Measurements from ENCODE around the gene LRRC10B. TPM values are rescaled to one million over a fixed set of nuclear protein-coding genes. Genes with fewer than 3 reads are reported as not detected.
A peak's percentile ranks its signal among the peaks of the same experiment; 100 is the strongest.

LRRC10B gene
- total and polyA plus RNA-seq, 3 experiments from 2014 or later: not detected

DNA sequence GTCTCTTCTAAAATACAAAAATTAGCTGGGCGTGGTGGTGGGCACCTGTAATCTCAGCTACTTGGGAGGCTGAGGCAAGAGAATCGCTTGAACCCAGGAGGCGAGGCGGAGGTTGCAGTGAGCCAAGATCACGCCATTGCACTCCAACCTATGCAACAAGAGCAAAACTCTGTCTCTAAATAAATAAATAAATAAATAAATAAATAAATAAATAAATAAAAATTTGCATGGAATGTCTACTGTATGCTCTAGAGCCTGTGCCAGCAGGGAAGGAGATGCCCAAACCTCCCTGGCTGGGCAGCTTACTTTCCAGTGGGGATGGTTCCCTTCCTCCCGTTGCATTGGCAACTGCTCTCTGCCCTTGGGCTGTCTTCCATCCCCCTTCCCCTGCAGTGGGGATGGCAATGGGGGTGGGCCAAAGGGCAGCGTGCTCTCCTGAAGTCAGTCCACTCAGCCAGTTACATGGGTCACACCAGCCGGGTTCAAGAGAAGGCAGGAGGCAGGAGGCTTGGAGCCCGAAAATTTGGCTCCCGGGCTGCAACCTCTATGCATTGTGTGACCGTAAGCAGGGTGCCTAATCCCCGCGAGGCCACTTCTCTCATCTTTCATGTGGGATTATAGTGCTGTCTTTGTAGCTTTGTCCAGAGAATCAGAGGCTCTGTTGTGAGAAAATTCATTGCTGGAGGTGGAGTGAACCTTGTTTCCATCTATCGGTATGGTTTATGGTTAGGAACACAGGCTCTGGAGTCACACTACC is 1.4 kb upstream of the LRRC10B start:
- Histone ChIP-seq H3K4me1 (ENCODE audit: insufficient read depth, low read length) (peaks cover 6% of the 10 kb centered on the region), H3K27ac (ENCODE audit: low read depth, low read length) (no peak overlapping the region), H3K9me3 (ENCODE audit: low read length) (no peaks in the 10 kb centered on the region), H3K36me3 (ENCODE audit: insufficient read depth, low read length) (no peaks in the 10 kb centered on the region), H3K4me3 (ENCODE audit: low read length) (no peak overlapping the region), H3K27me3 (ENCODE audit: insufficient read depth, low read length, poor library complexity, severe bottlenecking) (peaks cover 35% of the 10 kb centered on the region)
- ChIA-PET CTCF (interaction anchor here (0.6 to 2.4 kb wide), 2 partner anchors 10 to 595 kb away, joined by 3 to 13 read pairs; no protein-coding TSS in a partner anchor), POLR2A (no interaction called here)
- H3K9me3 Mint-ChIP-seq: no peaks in the 10 kb centered on the region
- no peak overlapping the region for H3K27ac Mint-ChIP-seq
- no peak overlapping the region for H3K4me3 Mint-ChIP-seq
- peaks cover 6 to 11% (median 6%) of the 10 kb centered on the region in 3 donors for H3K4me1 Mint-ChIP-seq
- no peaks in the 10 kb centered on the region for H3K36me3 Mint-ChIP-seq
- DNase-seq: no peak
- H3K27me3 Mint-ChIP-seq: peaks cover 39 to 44% of the 10 kb centered on the region in 2 donors

DNA sequence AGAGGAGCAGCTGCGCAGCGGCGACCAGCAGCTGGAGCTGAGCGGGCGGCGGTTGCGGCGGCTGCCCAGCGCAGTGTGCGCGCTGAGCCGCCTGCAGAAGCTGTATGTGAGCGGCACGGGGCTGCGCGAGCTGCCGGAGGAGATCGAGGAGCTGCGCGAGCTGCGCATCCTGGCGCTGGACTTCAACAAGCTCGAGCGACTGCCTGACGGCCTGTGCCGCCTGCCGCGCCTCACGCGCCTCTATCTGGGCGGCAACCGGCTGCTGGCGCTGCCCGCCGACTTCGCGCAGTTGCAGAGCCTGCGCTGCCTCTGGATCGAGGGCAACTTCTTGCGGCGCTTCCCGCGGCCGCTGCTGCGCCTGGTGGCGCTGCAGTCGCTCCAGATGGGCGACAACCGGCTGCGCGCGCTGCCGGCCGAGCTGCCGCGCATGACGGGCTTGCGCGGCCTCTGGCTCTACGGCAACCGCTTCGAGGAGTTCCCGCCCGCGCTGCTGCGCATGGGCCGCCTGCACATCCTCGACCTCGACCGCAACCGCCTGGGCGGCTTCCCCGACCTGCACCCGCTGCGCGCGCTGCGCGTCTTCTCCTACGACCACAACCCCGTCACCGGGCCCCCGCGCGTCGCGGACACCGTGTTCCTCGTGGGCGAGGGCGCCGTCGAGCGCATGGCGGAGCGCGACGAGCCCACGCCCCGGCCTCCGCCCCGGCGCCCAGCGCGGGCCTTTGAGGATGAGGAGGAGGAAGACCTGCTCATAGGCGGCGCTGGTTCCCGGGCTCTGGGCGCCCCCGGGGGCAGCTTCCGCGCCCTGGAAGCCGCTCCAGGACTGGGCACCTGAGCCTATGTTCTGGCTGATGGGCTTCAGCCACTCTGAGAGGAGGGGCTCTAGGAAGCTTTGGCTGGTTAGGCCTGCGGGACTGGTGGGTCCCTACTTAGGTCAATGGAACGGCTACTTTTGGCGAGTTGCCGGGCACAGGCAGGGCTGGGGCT is 787 bp downstream of the LRRC10B start:
- Mint-ChIP-seq H3K4me3 (peak overlapping the region in 5 of 7 donors; percentile 12 to 53 (median 26)), H3K9me3 (no peaks in the 10 kb centered on the region)
- POLR2A ChIA-PET: no interaction called here

DNA sequence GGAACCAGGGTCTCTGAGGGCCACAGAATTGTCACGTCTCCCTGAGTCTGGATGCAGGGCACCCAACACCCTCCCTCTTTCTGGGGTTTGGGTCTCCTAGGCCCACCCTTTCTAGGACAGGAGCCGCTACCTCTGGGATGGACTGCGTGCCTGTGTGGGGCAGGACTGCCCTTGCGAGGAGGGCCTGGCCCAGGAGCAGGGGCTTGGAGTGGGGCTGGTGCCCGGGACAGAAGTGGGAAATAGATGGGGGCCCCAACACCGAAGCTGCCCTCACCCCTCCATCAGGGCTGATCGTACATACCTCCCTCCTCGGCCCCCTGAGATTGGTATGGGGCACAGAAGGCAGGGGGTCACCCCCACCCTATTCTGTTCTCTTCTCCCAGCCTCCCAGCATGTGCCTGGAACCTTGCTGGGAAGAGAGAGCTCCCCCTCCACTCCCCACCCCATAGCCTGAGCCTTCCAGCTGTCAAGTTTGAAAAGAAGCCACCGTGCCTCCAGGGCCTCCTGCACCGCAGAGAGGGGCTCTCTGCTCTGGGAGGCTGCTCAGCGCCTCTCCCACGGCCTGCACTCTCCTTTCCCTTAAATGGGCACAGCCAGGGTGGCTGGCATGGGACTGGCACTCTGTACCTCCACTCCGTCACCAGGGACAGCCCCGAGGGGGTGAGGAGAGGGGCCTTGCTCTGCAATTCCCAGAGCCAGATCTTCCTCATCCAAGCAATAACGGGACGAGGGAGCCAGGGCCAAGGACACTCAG is 1.8 kb downstream of the LRRC10B start:
- POLR2A ChIA-PET: no interaction called here
- Mint-ChIP-seq H3K4me1 (peaks cover 6 to 11% (median 6%) of the 10 kb centered on the region in 3 donors), H3K36me3 (no peaks in the 10 kb centered on the region), H3K27me3 (peaks cover 42 to 49% of the 10 kb centered on the region in 2 donors), H3K27ac (no peak overlapping the region), H3K9me3 (no peaks in the 10 kb centered on the region), H3K4me3 (peak overlapping the region in 4 of 7 donors; percentile 19 to 65 (median 36))
- peaks cover 35% of the 10 kb centered on the region for H3K27me3 ChIP-seq (ENCODE audit: insufficient read depth, low read length, poor library complexity, severe bottlenecking)
- H3K4me3 ChIP-seq (ENCODE audit: low read length): no peak overlapping the region
- CTCF ChIA-PET: interaction anchor here (1.4 kb wide), 1 partner anchor 11 kb away, joined by 4 read pairs; no protein-coding TSS in a partner anchor
- no peak for DNase-seq
- no peak overlapping the region for H3K27ac ChIP-seq (ENCODE audit: low read depth, low read length)
- no peaks in the 10 kb centered on the region for H3K36me3 ChIP-seq (ENCODE audit: insufficient read depth, low read length)
- peaks cover 6% of the 10 kb centered on the region for H3K4me1 ChIP-seq (ENCODE audit: insufficient read depth, low read length)
- no peaks in the 10 kb centered on the region for H3K9me3 ChIP-seq (ENCODE audit: low read length)

More for the DNA sequence above, 787 bp downstream of the LRRC10B start:
- H3K27me3 ChIP-seq (ENCODE audit: insufficient read depth, low read length, poor library complexity, severe bottlenecking): peaks cover 35% of the 10 kb centered on the region
- peaks cover 6% of the 10 kb centered on the region for H3K4me1 ChIP-seq (ENCODE audit: insufficient read depth, low read length)
- H3K4me3 ChIP-seq (ENCODE audit: low read length): no peak overlapping the region
- no peaks in the 10 kb centered on the region for H3K36me3 Mint-ChIP-seq
- H3K9me3 ChIP-seq (ENCODE audit: low read length): no peaks in the 10 kb centered on the region
- H3K27ac Mint-ChIP-seq: peak overlapping the region in 1 of 8 donors; percentile 29
- peaks cover 6 to 11% (median 6%) of the 10 kb centered on the region in 3 donors for H3K4me1 Mint-ChIP-seq
- H3K27me3 Mint-ChIP-seq: peaks cover 42 to 53% of the 10 kb centered on the region in 2 donors
- no peak overlapping the region for H3K27ac ChIP-seq (ENCODE audit: low read depth, low read length)
- CTCF ChIA-PET: interaction anchor here (0.8 to 2.4 kb wide), 2 partner anchors 8 to 10 kb away, joined by 3 to 13 read pairs; no protein-coding TSS in a partner anchor
- DNase-seq: peak in 4 of 5 donors; percentile 5 to 54 (median 30)
- no peaks in the 10 kb centered on the region for H3K36me3 ChIP-seq (ENCODE audit: insufficient read depth, low read length)

DNA sequence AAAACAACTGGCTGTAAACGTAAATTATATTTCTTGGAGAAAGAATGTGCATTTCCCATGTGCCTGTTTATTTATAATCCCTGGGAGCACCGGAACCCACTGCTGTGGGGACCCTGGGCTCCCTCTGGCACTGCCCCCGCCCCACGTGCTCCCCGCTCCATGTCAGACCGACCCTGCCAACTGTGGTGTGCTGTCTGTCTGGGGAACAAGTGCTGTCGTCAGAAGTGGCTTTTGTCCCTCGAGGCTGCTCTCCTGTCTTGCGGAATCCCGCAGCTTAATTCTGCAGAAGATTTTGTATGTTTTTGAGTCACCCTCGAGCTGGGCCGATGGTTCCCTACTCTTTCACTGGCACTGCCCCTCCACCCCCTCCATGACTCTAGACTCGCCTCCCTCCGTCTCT is 2.4 kb downstream of the LRRC10B start:
- H3K36me3 ChIP-seq (ENCODE audit: insufficient read depth, low read length): no peaks in the 10 kb centered on the region
- H3K27me3 Mint-ChIP-seq: peaks cover 37 to 44% of the 10 kb centered on the region in 2 donors
- no peak overlapping the region for H3K27ac ChIP-seq (ENCODE audit: low read depth, low read length)
- H3K4me1 Mint-ChIP-seq: peaks cover 6 to 12% (median 6%) of the 10 kb centered on the region in 3 donors
- no peak overlapping the region for H3K4me3 ChIP-seq (ENCODE audit: low read length)
- no peaks in the 10 kb centered on the region for H3K36me3 Mint-ChIP-seq
- H3K27me3 ChIP-seq (ENCODE audit: insufficient read depth, low read length, poor library complexity, severe bottlenecking): peaks cover 29% of the 10 kb centered on the region
- POLR2A ChIA-PET: no interaction called here
- peak overlapping the region in 2 of 7 donors; percentile 2 to 21 for H3K4me3 Mint-ChIP-seq
- CTCF ChIA-PET: interaction anchor here (1.4 kb wide), 1 partner anchor 10 kb away, joined by 4 read pairs; no protein-coding TSS in a partner anchor
- no peak for DNase-seq
- no peaks in the 10 kb centered on the region for H3K9me3 Mint-ChIP-seq
- no peaks in the 10 kb centered on the region for H3K9me3 ChIP-seq (ENCODE audit: low read length)
- no peak overlapping the region for H3K27ac Mint-ChIP-seq
- peaks cover 6% of the 10 kb centered on the region for H3K4me1 ChIP-seq (ENCODE audit: insufficient read depth, low read length)

DNA sequence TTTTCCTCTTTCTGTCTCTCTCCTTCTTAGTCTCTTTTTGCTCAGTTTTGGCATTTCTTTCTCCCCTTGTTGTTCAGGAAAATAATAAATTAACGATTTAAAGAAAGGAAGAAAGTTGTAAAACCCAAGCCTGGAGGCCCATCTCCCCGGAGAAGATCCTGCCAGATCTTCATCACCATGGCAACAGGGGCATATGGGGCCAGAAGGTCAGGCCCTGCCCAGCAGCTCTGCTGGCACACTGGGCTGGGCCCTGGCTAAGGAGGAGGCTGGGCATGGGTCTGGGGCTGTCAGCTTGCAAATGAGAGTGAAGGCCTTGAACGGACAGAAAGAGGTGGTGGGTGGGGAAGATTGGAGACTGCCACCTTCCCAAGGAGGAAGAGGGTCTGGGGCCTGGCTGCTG is 2.8 kb downstream of the LRRC10B start:
- ChIA-PET CTCF (interaction anchor here (1.4 kb wide), 1 partner anchor 10 kb away, joined by 4 read pairs; no protein-coding TSS in a partner anchor), POLR2A (no interaction called here)
- peaks cover 25% of the 10 kb centered on the region for H3K27me3 ChIP-seq (ENCODE audit: insufficient read depth, low read length, poor library complexity, severe bottlenecking)
- H3K4me1 ChIP-seq (ENCODE audit: insufficient read depth, low read length): peaks cover 6% of the 10 kb centered on the region
- DNase-seq: no peak
- peak overlapping the region in 3 of 7 donors; percentile 2 to 33 (median 21) for H3K4me3 Mint-ChIP-seq
- no peaks in the 10 kb centered on the region for H3K9me3 Mint-ChIP-seq
- H3K9me3 ChIP-seq (ENCODE audit: low read length): no peaks in the 10 kb centered on the region
- no peaks in the 10 kb centered on the region for H3K36me3 ChIP-seq (ENCODE audit: insufficient read depth, low read length)
- no peak overlapping the region for H3K27ac ChIP-seq (ENCODE audit: low read depth, low read length)
- no peak overlapping the region for H3K4me3 ChIP-seq (ENCODE audit: low read length)
- H3K36me3 Mint-ChIP-seq: no peaks in the 10 kb centered on the region
- no peak overlapping the region for H3K27ac Mint-ChIP-seq
- peaks cover 6 to 16% (median 6%) of the 10 kb centered on the region in 3 donors for H3K4me1 Mint-ChIP-seq
- H3K27me3 Mint-ChIP-seq: peaks cover 33 to 40% of the 10 kb centered on the region in 2 donors

DNA sequence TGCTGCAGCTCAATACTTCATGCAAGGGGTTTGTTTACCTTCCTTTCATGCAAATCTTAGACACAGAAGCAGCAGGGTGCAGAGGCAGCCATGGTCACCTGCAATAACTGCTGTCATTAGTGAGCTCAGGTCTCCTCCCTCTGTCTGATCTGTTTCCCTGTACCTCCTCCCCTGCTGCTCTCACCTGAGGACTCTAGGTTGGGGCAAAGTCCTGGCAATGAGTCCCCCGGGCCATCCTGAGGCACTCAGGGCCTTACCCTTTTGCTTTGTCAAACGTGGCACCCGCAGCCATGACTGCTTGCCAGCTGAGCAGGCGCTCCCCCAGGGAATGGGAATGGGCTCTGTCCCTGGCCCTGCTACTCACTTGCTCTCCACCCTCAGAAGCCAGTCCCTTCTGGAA is 3.9 kb downstream of the LRRC10B start:
- Histone ChIP-seq H3K27ac (ENCODE audit: low read depth, low read length) (no peak overlapping the region), H3K4me1 (ENCODE audit: insufficient read depth, low read length) (peaks cover 15% of the 10 kb centered on the region), H3K4me3 (ENCODE audit: low read length) (no peak overlapping the region), H3K27me3 (ENCODE audit: insufficient read depth, low read length, poor library complexity, severe bottlenecking) (peaks cover 30% of the 10 kb centered on the region), H3K36me3 (ENCODE audit: insufficient read depth, low read length) (no peaks in the 10 kb centered on the region), H3K9me3 (ENCODE audit: low read length) (no peaks in the 10 kb centered on the region)
- CTCF ChIA-PET: no interaction called here
- Mint-ChIP-seq H3K9me3 (no peaks in the 10 kb centered on the region), H3K27ac (no peak overlapping the region), H3K36me3 (no peaks in the 10 kb centered on the region), H3K27me3 (peaks cover 27 to 41% of the 10 kb centered on the region in 2 donors), H3K4me3 (no peak overlapping the region), H3K4me1 (peaks cover 12 to 23% (median 14%) of the 10 kb centered on the region in 3 donors)
- POLR2A ChIA-PET: no interaction called here
- DNase-seq: no peak

DNA sequence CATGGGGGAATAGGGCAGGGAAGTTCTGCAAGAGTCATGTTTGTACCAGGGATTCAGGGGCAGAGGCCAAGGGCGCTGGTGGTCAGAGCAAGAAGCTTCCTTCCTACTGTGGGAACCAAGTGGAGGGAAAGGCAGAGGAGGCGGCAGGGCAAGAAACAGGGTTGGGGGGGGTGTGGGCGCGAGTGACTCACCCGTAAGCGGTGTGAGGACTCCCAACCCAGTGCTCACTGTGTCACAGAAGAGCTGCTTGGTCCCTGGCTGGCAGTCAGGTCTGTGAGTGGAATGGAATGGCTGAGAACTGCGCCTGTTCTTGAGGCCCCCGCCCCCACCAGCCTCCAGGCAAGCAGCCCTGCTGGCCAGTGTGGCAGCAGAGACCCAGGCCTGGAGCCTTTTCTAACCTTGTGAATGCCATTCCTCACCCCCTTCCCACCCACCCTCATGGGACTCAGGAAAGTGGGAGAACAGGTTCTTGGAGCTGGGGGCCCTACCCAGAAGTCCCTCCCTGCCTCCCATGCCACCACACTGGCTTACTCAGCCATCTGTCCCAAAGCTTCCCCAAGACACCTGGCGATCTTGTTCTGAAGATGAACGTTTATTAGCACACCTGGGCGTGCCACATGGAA is 4.7 kb downstream of the LRRC10B start:
- POLR2A ChIA-PET: no interaction called here
- CTCF ChIA-PET: interaction anchor here (1.5 kb wide), 1 partner anchor 19 kb away, joined by 7 read pairs; no protein-coding TSS in a partner anchor

More for the DNA sequence above, 4.7 kb downstream of the LRRC10B start:
- no peak overlapping the region for H3K4me3 ChIP-seq (ENCODE audit: low read length)
- no peaks in the 10 kb centered on the region for H3K36me3 Mint-ChIP-seq
- no peak overlapping the region for H3K27ac ChIP-seq (ENCODE audit: low read depth, low read length)
- peaks cover 24% of the 10 kb centered on the region for H3K27me3 ChIP-seq (ENCODE audit: insufficient read depth, low read length, poor library complexity, severe bottlenecking)
- H3K4me1 ChIP-seq (ENCODE audit: insufficient read depth, low read length): peaks cover 15% of the 10 kb centered on the region
- H3K4me3 Mint-ChIP-seq: peak overlapping the region in 1 of 7 donors; percentile 38
- H3K27me3 Mint-ChIP-seq: peaks cover 21 to 37% of the 10 kb centered on the region in 2 donors
- H3K4me1 Mint-ChIP-seq: peaks cover 7 to 17% (median 9%) of the 10 kb centered on the region in 3 donors
- no peaks in the 10 kb centered on the region for H3K9me3 ChIP-seq (ENCODE audit: low read length)
- H3K9me3 Mint-ChIP-seq: no peaks in the 10 kb centered on the region
- H3K36me3 ChIP-seq (ENCODE audit: insufficient read depth, low read length): no peaks in the 10 kb centered on the region
- DNase-seq: no peak
- peak overlapping the region in 1 of 8 donors; percentile 62 for H3K27ac Mint-ChIP-seq
